ENCODE measurements around the gene TBK1. TPM values are rescaled to one million over a fixed set of nuclear protein-coding genes. Genes with fewer than 3 reads are reported as not detected.

TBK1 gene
- total RNA-seq, 1 donor from 2014 or later: 26.1 TPM

DNA sequence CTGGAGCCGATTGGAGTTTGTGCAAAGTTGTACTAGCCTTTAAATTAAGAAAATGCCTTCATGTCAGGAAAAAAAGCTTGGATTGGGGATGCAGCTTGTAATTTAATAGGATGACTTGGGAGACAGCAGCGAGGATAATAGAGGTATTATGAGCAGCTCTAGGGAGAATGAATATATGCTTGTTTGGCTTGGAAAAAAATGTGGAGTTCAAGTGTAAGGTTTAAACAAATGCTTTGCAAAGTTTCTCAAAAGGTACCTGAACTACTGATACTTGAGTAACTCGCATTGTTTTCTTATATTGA, 93.1 kb downstream of the TBK1 start:
- no peak for DNase-seq (ENCODE audit: low spot score)

DNA sequence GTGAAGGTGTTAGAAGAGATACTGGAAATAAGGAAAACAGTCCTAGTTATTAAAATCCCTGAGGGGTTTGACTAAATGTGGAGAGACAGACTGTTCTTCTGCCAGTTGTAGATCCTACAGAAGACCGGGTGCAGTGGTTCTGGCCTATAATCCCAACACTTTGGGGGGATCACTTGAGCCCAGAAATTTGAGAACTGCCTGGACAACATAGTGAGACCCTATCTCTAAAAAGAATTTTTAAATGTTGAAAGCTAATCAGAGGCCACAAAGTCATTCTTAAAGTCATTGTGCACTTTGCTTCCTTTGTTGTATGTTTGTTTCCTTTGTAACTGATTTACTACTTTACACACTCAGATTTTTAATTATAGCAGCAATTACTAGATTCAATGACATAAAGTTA, 97.2 kb downstream of the TBK1 start:
- DNase-seq (ENCODE audit: low spot score): no peak

DNA sequence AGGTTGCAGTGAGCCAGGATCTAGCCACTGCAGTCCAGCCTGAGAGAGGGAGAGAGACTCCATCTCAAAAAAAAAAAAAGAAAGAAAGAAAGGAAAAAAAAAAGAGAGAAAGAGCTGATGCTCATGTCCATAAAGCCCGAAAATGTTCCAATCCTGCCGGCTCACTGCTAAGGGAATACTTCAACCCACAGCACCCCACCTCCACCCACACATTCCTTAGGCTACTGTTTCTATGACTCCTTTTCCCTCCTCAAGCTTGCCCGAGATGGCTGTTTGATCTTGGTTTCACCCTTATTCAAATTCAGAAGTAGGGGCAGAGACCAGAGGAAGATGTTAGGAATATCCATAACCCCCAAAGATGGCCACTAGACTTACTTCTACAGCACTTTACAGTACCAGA, 98.8 kb downstream of the TBK1 start:
- no peak for DNase-seq (ENCODE audit: low spot score)

DNA sequence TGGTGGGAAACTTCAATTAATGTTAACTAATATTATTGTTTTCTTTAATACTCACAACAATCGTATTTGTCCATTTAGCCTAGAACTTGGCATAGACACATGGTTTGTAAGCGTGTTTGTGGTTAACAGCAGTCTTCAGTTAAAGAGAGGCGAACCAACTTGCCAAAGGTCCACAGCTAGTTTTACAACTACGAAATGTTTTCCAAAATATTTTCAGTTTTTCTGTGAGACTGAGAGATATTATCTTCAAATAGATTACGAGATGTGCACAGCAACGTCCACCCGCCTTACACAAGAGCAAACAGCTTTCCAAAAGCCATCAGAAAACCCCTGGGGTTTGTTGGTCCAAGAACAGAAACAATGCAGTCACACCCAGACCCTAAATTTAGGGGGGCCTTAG, 99.8 kb downstream of the TBK1 start:
- no peak for DNase-seq (ENCODE audit: low spot score)

Other genes with a start within 250 kb of the TBK1 start
- 17.2 TPM for gene KICS2, start 229.8 kb upstream of the TBK1 start, total RNA-seq
- gene C12orf56, start 61.4 kb upstream of the TBK1 start, total RNA-seq: not detected
- gene XPOT, start 47.7 kb upstream of the TBK1 start, total RNA-seq: 105 TPM
- gene RASSF3, start 158.4 kb downstream of the TBK1 start, total RNA-seq: 42.6 TPM